WERI-Rb-1 (cell line): Measurements from ENCODE around the gene USP32.
"Not testable (repeated sequence)": the region's sequence is repeated elsewhere in the genome, so short reads cannot be mapped to it uniquely, and the experiment has no call there.

Experiments used
- DNase-seq: peaks from one replicate; pipeline ENCODE4 v3.0.0-alpha.2; 2020
- H3K27ac ChIP-seq: fragments of 250-450 bp; sonication (Bioruptor Pico); 2 replicates; pipeline ENCODE4 v1.5.1; 2020; ENCODE audit warnings: mild to moderate bottlenecking, moderate library complexity
- H3K27me3 ChIP-seq: fragments of 250-450 bp; sonication (Bioruptor Pico); 2 replicates; pipeline ENCODE4 v1.5.1; 2021; ENCODE audit warnings: mild to moderate bottlenecking, low read depth, moderate library complexity; ENCODE audit not compliant: insufficient read depth, severe bottlenecking
- H3K36me3 ChIP-seq: fragments of 250-450 bp; sonication (Bioruptor Pico); 2 replicates; pipeline ENCODE4 v1.5.1; 2020; ENCODE audit warnings: mild to moderate bottlenecking, moderate library complexity
- H3K4me3 ChIP-seq: 2 replicates; pipeline ENCODE4 v1.5.1; 2011; ENCODE audit warnings: low read depth, mild to moderate bottlenecking, control low read depth, low read length
- H3K9me3 ChIP-seq: fragments of 250-450 bp; sonication (Bioruptor Pico); 2 replicates; pipeline ENCODE4 v1.5.1; 2021; ENCODE audit warnings: mild to moderate bottlenecking, moderate library complexity; ENCODE audit not compliant: severe bottlenecking
- TF ChIP-seq, protein P1 (sequence below): IDR thresholded peaks from 2 replicates; pipeline ENCODE4 v1.5.1; 2011; ENCODE audit warnings: low read depth, mild to moderate bottlenecking, control low read depth, inconsistent platforms, low read length

The USP32 gene

DNA sequence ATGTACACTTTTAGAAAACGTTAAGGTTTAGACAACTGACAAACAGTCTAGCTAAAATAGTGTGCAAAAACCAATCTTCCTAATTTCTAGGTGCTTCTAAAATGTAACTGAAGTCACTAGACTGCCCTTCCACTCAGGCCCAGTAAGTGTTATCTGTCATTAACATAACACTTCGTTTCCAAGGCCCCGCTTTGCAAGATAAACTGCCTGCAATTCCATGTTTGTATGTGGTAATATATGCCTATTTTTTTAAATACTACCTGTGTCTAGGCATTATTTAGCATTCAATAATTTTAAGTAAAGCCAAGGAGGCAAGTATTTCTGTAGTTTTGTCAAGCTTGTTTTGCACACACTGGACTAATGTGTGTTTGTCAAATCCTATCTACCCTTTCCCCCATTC is 3.2 kb downstream of the USP32 start:
- TF ChIP-seq, protein P1, sequence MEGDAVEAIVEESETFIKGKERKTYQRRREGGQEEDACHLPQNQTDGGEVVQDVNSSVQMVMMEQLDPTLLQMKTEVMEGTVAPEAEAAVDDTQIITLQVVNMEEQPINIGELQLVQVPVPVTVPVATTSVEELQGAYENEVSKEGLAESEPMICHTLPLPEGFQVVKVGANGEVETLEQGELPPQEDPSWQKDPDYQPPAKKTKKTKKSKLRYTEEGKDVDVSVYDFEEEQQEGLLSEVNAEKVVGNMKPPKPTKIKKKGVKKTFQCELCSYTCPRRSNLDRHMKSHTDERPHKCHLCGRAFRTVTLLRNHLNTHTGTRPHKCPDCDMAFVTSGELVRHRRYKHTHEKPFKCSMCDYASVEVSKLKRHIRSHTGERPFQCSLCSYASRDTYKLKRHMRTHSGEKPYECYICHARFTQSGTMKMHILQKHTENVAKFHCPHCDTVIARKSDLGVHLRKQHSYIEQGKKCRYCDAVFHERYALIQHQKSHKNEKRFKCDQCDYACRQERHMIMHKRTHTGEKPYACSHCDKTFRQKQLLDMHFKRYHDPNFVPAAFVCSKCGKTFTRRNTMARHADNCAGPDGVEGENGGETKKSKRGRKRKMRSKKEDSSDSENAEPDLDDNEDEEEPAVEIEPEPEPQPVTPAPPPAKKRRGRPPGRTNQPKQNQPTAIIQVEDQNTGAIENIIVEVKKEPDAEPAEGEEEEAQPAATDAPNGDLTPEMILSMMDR: no peak
- no peaks in the 10 kb centered on the region for H3K9me3 ChIP-seq
- no peaks in the 10 kb centered on the region for H3K36me3 ChIP-seq
- no peaks in the 10 kb centered on the region for H3K27me3 ChIP-seq
- no peak overlapping the region for H3K27ac ChIP-seq
- no peak overlapping the region for H3K4me3 ChIP-seq
- no peak for DNase-seq

DNA sequence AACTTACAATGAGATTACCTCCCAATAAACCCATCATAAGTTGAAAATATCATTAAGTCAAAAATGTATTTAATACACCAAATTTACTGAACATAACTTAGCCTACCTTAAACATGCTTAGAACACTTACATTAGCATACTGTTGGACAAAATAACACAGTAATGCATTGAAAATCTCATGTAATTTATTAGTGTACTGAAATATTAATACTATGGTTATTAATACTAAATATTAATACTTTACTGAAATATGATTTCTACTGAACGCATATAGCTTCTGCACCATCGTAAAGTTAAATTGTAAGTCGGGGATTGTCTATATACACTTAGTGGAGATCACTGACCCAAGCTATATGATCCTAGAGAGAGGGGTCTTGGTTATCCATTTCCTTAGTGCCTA is 4.3 kb downstream of the USP32 start:
- H3K27ac ChIP-seq: no peak overlapping the region
- no peaks in the 10 kb centered on the region for H3K27me3 ChIP-seq
- TF ChIP-seq, protein P1: no peak
- H3K4me3 ChIP-seq: no peak overlapping the region
- no peaks in the 10 kb centered on the region for H3K9me3 ChIP-seq
- DNase-seq: no peak
- H3K36me3 ChIP-seq: no peaks in the 10 kb centered on the region

DNA sequence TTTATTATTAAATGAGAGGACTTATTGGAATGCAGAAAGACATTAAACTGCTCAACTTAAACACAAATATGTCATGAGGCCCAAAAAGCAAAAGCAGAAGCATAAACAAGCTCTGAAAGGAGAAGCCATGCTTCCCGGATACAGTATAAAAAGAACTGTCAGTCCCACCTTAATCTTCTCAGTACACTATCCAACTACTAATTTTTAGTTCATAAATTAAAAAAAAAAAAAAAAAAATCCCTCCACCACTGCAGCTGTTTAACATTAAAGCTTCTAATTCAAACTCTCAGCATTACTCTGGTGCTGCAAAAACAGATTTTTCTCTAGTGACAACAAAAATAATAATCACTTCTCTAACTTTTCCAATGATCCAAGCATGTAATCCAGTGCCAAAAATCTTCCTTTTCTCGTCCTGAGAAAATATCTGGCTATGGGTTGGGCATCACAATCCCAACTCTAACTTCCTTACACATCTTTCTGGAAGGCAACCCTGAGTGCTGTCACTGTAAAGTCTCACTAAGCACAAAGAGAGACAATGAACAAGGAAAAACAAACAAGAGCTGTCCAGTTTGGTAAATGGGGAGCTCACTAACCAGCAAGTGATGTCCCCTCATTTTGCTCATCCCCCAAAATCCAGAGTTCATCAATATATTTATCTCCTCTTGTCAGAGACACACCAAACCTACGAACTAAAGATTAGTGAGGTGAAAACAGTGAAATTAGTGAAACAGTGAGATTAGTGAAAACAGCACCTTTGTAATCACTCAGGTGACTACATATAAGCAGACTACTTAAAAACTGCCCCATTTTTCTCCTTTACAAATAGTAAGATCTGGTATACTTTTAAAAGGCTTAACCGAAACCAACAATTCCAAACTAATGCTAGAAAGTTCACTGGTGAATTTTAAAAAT is 5.5 kb downstream of the USP32 start:
- H3K27me3 ChIP-seq: no peaks in the 10 kb centered on the region
- H3K4me3 ChIP-seq: no peak overlapping the region
- no peaks in the 10 kb centered on the region for H3K36me3 ChIP-seq
- TF ChIP-seq, protein P1: no peak
- no peak overlapping the region for H3K27ac ChIP-seq
- no peak for DNase-seq
- H3K9me3 ChIP-seq: no peaks in the 10 kb centered on the region

DNA sequence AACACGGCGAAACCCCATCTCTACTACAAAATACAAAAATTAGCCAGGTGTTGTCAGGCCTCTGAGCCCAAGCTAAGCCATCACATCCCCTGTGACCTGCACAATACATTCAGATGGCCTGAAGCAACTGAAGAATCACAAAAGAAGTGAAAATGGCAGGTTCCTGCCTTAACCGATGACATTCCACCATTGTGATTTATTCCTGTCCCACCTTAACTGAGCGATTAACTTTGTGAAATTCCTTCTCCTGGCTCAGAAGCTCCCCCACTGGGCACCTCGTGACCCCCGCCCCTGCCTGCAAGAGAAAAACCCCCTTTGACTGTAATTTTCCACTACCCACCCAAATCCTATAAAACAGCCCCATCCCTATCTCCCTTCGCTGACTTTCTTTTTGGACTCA is 7.0 kb downstream of the USP32 start:
- H3K9me3 ChIP-seq, H3K27me3 ChIP-seq, H3K4me3 ChIP-seq, H3K27ac ChIP-seq, H3K36me3 ChIP-seq, DNase-seq: not testable (repeated sequence)

DNA sequence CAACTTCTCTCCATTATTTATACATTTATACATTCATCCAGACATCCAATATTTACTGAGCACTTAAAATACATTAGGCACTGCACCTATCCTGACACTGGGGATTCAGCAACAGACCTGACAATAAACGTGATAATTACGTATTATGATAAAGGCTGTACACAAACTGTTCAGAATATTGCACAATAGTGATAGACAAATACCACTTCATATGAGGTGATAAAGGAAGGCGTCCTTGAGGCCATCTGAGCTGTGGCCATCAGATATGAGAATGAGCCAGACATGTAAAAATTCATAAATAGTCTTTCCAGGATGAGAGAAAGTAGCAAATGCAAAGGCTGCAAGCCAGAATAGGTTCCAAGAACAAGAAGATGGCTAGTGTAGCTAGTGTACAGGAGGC is 8.6 kb downstream of the USP32 start:
- Histone ChIP-seq H3K4me3 (no peak overlapping the region), H3K36me3 (no peaks in the 10 kb centered on the region), H3K9me3 (no peaks in the 10 kb centered on the region), H3K27ac (no peak overlapping the region), H3K27me3 (no peaks in the 10 kb centered on the region)
- TF ChIP-seq, protein P1: no peak
- DNase-seq: no peak

DNA sequence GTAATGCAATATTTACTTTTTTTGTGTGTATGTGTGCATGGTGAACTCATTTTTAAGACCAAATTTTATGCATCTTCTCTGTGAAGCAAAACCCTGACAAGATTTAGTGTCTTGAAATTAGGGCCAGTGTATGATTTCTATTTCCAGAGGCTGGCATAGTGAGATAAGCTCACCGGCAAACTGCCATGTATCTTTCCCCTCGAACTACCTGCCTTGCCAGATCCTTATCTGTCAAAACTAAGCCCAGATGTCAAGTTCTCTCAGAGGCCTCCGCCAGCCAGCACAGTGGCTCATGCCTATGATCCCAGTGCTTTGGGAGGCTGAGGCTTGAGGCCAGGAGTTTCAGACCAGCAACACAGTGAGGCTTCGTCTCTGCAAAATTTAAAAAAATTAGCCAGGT is 10.0 kb downstream of the USP32 start:
- no peak for DNase-seq
- Histone ChIP-seq H3K4me3 (no peak overlapping the region), H3K36me3 (no peaks in the 10 kb centered on the region), H3K9me3 (no peaks in the 10 kb centered on the region), H3K27ac (no peak overlapping the region), H3K27me3 (no peaks in the 10 kb centered on the region)
- TF ChIP-seq, protein P1: no peak

DNA sequence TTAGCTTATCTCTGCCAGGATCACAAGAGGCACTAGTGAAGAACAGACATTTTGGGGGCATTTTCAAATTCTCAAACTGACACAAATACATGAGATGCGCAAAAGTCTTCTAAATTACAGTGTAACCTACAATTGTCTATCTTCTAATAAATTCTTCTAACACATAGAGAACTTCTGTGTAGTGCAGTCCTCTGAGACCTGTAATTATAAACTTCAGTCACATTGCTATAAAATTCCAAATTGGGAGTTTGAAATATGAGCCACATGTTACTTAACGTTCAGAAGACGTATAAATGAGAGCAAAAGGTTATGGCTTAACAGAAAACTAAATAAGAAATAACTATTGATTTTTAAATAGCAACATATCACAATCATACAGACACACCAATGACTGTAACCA is 12.5 kb downstream of the USP32 start:
- not testable (repeated sequence) for H3K9me3 ChIP-seq, H3K27me3 ChIP-seq, H3K4me3 ChIP-seq, H3K36me3 ChIP-seq, DNase-seq, H3K27ac ChIP-seq

DNA sequence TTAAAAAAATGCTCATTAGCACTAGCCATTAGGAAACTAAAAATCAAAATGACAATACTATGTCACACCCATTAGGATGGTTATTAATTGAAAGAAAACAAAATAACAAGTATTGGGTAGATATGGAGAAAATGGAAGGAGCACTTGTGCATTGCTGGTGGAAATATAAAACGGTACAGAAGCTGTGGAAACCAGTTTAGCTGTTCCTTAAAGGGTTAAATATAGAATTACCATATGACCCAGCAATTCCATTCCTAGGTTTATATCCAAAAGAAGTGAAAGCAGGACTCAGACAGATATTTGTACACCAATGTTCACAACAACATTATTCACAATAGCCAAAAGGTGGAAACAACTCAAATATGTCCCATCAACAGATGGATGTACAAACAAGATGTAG is 13.7 kb downstream of the USP32 start:
- not testable (repeated sequence) for H3K27me3 ChIP-seq, H3K27ac ChIP-seq, DNase-seq, H3K9me3 ChIP-seq, H3K36me3 ChIP-seq, H3K4me3 ChIP-seq
